Fibroblast of pulmonary artery (primary cell): ENCODE measurements around the gene SNTB2.
"Not testable (repeated sequence)": the region's sequence is repeated elsewhere in the genome, so short reads cannot be mapped to it uniquely, and the experiment has no call there.

ENCODE experiments used
- DNase-seq: peaks from one replicate; pipeline ENCODE4 v3.0.0-alpha.2; 2010; ENCODE audit warnings: low read depth
- H3K4me3 ChIP-seq: replicated peaks from 2 replicates; pipeline ENCODE4 v1.5.1; 2011; ENCODE audit warnings: low read depth, mild to moderate bottlenecking, control low read depth, low read length, moderate library complexity
- CTCF ChIP-seq: IDR thresholded peaks from 2 replicates; pipeline ENCODE4 v1.5.1; 2011; ENCODE audit warnings: mild to moderate bottlenecking, control low read depth, low read length, inconsistent platforms; ENCODE audit errors: missing control alignments

The SNTB2 gene

DNA sequence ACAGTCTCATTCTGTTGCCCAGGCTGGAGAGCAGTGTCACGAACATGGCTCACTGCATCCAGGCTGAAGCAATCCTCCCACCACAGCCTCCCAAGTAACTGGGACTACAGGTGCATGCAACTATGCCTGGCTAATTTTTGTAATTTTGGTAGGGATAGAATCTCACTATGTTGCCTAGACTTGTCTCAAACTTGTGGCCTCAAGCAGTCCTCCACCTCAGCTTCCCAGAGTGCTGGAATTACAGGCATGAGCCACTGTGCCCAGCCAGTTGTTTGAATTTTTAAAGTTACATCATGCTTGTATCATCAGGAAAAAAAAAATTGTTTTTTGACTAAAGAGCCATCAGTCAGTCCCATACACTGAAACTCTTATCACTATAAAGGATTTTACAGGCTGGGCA is 107.1 kb downstream of the SNTB2 start:
- DNase-seq: no peak
- no peak overlapping the region for H3K4me3 ChIP-seq
- no peak for TF ChIP-seq CTCF

DNA sequence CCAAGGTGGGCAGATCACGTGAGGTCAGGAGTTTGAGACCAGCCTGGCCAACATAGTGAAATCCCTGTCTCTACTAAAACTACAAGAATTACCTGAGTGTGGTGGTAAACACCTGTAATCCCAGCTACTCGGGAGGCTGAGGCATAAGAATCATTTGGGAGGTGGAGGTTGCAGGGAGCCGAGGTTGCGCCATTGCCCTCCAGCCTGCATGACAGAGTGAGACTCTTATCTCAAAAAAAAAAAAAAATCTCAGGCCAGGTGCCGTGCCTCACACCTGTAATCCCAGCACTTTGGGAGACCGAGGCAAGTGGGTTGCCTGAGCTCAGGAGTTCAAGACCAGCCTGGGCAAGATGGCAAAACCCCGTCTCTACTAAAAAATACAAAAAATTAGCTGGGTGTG is 109.8 kb downstream of the SNTB2 start:
- not testable (repeated sequence) for H3K4me3 ChIP-seq, DNase-seq

DNA sequence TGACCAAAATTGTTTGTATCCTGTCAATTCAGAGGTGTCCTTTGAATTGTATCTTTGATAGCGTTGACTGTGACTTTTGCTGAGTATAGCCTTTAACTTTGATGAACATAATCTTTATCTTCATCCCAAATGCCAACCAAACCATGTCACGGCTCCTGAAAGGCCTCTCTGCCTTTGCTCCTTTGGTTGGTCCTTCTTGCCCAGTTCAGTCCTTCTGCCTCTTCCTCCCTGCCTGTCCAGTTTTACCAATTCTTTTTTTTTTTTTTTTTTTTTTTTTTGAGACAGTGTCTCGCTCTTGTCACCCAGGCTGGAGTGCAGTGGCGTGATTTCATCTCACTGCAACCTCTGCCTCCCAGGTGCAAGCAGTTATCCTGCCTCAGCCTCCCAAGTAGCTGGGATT is 111.3 kb downstream of the SNTB2 start:
- no peak overlapping the region for H3K4me3 ChIP-seq
- no peak for DNase-seq
- TF ChIP-seq CTCF: no peak

DNA sequence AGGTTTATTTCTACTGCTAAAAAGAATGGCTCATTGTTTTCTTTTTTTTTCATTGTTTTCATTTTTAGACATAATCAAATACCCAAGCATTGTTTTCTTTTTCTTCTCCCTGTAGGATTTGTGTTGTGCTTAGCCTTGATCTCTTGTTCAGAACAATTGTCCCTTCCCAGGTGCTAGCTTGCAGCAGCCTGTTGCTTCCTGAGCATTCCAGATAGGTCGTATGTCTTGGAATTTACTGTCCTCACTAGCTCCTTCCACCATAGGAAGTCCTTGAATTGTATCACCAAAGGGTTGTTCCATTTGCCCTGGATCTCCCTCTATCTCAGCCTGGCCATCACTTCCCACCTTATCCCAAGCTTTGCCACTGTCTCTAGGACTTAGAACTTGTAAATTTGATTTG is 114.2 kb downstream of the SNTB2 start:
- no peak for TF ChIP-seq CTCF
- no peak overlapping the region for H3K4me3 ChIP-seq
- no peak for DNase-seq

DNA sequence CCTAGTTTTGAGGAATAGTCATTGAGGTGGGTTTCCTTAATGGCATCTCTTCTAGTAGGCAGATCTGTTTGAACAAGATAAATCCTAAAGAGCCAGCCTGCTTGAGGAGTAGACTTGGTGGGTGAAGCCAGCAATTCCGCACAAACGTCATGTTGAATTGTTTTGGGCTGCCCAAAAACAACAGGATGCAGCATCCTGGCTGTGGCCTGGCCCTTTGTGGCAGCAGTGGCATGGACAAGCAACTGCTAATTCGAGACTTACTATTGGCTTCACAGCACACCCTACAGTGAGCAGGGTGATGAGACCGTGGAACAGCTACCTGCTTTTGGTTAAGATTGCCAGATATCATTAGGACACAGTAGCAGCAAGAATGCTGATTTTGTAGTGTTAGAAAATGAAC is 114.9 kb downstream of the SNTB2 start:
- H3K4me3 ChIP-seq: no peak overlapping the region
- TF ChIP-seq CTCF: no peak
- no peak for DNase-seq

DNA sequence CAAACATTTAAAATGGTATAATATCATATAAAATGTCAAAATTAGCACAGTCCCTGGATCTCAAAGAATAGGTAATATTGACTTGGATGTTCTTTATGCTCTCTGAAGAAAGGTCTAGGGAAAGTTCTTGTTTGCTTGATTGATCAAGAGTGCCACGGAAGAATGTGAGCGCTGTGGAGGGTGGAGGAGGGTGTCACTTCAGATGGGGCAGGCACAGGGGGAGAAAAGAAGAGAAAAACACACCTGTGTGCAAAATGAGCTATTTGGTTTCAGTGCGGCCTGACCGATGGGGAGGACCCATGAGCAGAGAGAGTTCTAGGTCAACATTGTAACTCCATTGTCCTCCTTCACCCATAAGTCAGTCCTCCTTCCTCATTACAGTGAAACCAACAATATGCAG is 115.3 kb downstream of the SNTB2 start:
- DNase-seq: no peak
- no peak for TF ChIP-seq CTCF
- H3K4me3 ChIP-seq: no peak overlapping the region

GRCh38 chr16:69306031-69306430 is 119.1 kb downstream of the SNTB2 start:
- no peak for TF ChIP-seq CTCF
- H3K4me3 ChIP-seq: no peak overlapping the region
- DNase-seq: no peak

DNA sequence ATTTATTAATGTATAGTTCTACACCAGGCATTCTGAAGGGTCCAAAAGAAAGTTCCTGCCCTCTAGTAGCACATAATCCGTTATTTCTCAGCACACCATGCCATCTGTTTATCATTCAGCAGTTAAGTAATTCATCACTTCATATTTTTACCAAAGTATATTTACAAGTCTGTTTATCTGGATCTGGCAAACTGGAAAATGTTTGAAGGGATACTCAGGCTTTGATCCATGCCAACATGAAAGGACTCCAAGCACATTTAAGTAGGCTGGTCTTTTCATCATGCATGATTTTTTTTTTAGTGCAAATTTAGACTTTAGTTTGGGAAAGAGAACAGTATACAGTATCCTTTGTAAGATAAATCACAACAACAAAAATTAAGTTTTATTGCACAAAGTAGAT is 120.1 kb downstream of the SNTB2 start:
- no peak for DNase-seq
- H3K4me3 ChIP-seq: no peak overlapping the region
- TF ChIP-seq CTCF: no peak
